ENCODE measurements around the gene ZNRF2.
"Not testable (repeated sequence)": the region's sequence is repeated elsewhere in the genome, so short reads cannot be mapped to it uniquely, and the experiment has no call there.

The ZNRF2 gene

GRCh38 chr7:30260246-30260768 is 24.1 kb upstream of the ZNRF2 start:
- ChIA-PET POLR2A (no interaction called here), CTCF (interaction anchor here (1.0 to 1.7 kb wide), 4 partner anchors 9 to 304 kb away, joined by 3 to 5 read pairs (median 4); no protein-coding TSS in a partner anchor)
- no peak for TF ChIP-seq CTCF (IDR thresholded peaks at IDR 0.05; ENCODE audit: control extremely low read depth, extremely low read depth, low read depth, missing control alignments)
- no peak for DNase-seq (ENCODE audit: extremely low spot score)

GRCh38 chr7:30263090-30263710 is 21.2 kb upstream of the ZNRF2 start:
- CTCF ChIA-PET, result interaction anchor here (0.9 to 1.7 kb wide), 6 partner anchors 8 to 291 kb away, joined by 3 to 7 read pairs (median 4); no protein-coding TSS in a partner anchor
- TF ChIP-seq CTCF (IDR thresholded peaks at IDR 0.05; ENCODE audit: control extremely low read depth, extremely low read depth, low read depth, missing control alignments), result no peak
- POLR2A ChIA-PET, result no interaction called here
- DNase-seq (ENCODE audit: extremely low spot score), result no peak

GRCh38 chr7:30264052-30264451 is 20.3 kb upstream of the ZNRF2 start:
- no peak for TF ChIP-seq CTCF (IDR thresholded peaks at IDR 0.05; ENCODE audit: control extremely low read depth, extremely low read depth, low read depth, missing control alignments)
- CTCF ChIA-PET, result interaction anchor here (1.2 kb wide), 1 partner anchor 290 kb away, joined by 3 read pairs; no protein-coding TSS in a partner anchor
- POLR2A ChIA-PET, result no interaction called here

GRCh38 chr7:30265189-30265588 is 19.2 kb upstream of the ZNRF2 start:
- POLR2A ChIA-PET; DNase-seq (ENCODE audit: extremely low spot score); CTCF ChIA-PET: not testable (repeated sequence)

More at GRCh38 chr7:30264052-30264451, 20.3 kb upstream of the ZNRF2 start:
- DNase-seq (ENCODE audit: extremely low spot score), result no peak

GRCh38 chr7:30266686-30267085 is 17.7 kb upstream of the ZNRF2 start:
- CTCF ChIA-PET, result interaction anchor here (0.8 to 4.1 kb wide), 4 partner anchors 9 to 37 kb away, joined by 3 to 16 read pairs (median 4); no protein-coding TSS in a partner anchor
- DNase-seq (ENCODE audit: extremely low spot score), result no peak
- POLR2A ChIA-PET, result no interaction called here

GRCh38 chr7:30268586-30268985 is 15.8 kb upstream of the ZNRF2 start:
- POLR2A ChIA-PET, result no interaction called here
- no peak for TF ChIP-seq CTCF (IDR thresholded peaks at IDR 0.05; ENCODE audit: control extremely low read depth, extremely low read depth, low read depth, missing control alignments)
- CTCF ChIA-PET, result interaction anchor here (1.4 to 4.1 kb wide), 4 partner anchors 8 to 29 kb away, joined by 3 to 16 read pairs (median 4); no protein-coding TSS in a partner anchor
- DNase-seq (ENCODE audit: extremely low spot score), result no peak

More at GRCh38 chr7:30266686-30267085, 17.7 kb upstream of the ZNRF2 start:
- TF ChIP-seq CTCF (IDR thresholded peaks at IDR 0.05; ENCODE audit: control extremely low read depth, extremely low read depth, low read depth, missing control alignments), result no peak

- no peak for DNase-seq (ENCODE audit: extremely low spot score)
- TF ChIP-seq CTCF (IDR thresholded peaks at IDR 0.05; ENCODE audit: control extremely low read depth, extremely low read depth, low read depth, missing control alignments), result no peak
- POLR2A ChIA-PET, result no interaction called here
- CTCF ChIA-PET, result interaction anchor here (1.1 to 4.1 kb wide), 6 partner anchors 9 to 295 kb away, joined by 3 to 16 read pairs (median 4); no protein-coding TSS in a partner anchor
These were observed 14.9 kb upstream of the ZNRF2 start for GRCh38 chr7:30269490-30269889.

All from GM10248 (cell line).